NOMO-1 (cell line): ENCODE data around the gene LZTS3.
A peak's percentile ranks its signal among the peaks of the same experiment; 100 is the strongest.
"Not testable (repeated sequence)": the region's sequence is repeated elsewhere in the genome, so short reads cannot be mapped to it uniquely, and the experiment has no call there.

Experiments used
- DNase-seq, 2 experiments: peaks; one replicate each; lab custom pipeline; 2025; ENCODE audit not compliant: unreplicated experiment in 2 of 2; lab: John Stamatoyannopoulos, UW

The LZTS3 gene

DNA sequence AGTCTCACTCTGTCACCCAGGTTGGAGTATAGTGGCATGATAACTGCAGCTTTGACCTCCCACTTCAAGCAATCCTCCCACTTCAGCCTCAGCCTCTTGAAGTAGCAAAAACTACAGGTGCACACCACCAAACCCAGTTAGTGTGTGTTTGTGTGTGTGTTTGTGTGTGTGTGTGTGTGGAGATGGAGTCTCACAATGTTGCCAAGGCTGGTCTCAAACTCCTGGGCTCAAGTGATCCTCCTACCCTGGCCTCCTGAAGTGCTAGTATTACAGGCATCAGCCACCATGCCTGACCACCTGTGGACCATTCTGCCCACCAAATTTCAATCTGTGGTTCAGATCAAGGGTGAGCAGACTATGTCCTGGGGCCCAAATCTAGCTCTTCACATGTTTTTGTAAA is 22.4 kb downstream of the LZTS3 start:
- DNase-seq: no peak

DNA sequence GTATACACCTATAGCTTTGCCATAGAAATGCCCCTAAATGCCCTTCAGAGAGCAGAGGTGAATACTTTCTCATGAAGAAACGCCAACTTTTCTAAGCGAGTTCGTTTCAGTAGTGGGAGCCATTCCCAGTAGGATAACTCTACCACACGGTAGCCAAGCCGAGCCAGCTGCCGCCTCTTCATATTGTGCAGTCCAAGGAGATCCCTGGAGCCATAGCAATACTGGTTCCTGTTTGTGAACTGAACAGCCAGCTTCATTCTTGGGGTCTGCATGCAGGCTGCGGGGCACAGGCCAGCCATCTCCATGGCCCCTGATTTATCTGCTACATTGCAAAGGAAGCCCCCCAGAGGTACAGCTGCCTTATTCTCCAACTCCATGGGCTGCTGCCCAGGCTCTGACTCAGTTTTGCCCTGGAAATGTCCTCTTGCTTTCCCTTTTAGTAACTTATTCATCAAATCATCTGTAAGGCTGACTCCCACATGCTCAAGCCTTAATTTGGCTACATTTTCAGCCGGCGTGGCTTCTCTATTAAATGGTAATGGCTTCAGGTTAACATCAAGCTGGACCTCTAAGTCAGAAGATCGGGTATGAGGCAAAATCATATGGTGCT is 26.5 kb downstream of the LZTS3 start:
- no peak for DNase-seq

DNA sequence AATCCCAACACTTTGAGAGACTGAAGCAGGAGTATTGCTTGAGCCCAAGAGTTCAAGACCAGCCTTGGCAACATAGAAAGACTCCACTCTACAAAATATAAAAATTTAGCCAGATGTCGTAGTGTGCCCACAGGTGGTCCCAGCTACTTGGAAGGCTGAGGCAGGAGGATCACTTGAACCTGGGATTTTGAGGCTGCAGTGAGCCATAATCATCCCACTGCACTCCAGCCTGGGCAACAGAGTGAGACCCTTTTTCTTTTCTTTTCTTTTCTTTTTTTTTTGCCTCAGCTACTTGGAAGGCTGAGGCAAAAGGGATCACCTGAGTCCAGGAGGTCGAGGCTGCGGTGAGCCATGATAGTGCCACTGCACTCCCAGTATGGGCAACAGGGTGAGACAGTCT is 31.6 kb downstream of the LZTS3 start:
- no peak for DNase-seq

DNA sequence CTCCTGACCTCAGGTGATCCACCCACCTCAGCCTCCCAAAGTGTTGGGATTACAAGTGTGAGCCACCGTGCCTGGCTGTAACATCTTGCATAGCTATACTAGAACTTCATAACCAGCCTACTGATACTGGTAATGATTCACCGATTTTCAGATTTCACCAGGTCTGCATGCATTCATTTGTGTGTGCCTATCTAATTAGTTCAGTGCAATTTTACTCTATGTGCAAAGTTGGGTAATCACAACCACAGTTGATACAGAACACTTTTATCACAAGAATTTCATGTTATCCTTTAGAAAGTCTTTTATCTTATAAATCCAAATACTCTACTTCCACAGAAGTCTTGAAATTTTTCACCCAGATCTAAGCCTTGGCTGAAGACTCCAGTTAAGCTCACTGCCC is 35.9 kb downstream of the LZTS3 start:
- no peak for DNase-seq

DNA sequence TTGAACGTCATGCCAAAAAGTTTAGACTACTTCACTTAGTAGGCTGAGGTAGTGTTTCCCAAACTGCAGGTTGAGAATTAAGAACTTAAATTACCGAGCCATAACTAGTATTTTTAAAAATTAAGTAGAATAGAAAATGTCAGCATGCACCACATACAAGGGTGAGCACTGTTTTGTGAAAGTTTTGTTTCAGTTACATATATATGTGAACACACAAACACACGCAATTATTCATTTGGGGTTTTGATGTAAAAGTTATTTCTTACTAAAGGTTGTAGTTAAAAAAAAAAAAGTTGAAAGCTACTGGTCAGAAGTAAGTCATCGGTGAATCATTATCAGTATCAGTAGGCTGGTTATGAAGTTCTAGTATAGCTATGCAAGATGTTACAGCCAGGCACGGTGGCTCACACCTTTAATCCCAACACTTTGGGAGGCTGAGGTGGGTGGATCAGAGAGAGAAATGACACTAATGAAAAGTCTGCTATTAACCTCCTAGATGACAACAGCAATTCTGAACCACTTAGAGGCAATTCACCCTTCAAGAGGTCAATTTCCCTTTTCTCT is 37.8 kb downstream of the LZTS3 start:
- no peak for DNase-seq

DNA sequence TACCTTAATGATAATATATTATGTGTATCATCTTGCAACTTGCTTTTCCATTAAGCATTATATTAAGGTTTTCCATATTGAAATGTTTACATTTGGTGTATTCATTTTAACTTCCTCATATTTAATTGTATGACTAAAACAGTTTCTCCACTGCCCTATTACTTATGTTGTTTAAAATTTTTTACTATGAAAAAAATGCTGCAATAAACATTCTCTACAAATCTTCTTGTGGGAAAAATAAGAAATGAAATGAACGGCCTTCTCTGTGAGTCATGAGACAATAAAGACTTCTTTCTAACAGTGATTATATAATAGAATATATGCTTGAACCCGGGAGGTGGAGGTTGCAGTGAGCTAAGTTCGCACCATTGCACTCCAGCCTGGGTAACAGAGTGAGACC is 39.2 kb downstream of the LZTS3 start:
- DNase-seq: no peak

DNA sequence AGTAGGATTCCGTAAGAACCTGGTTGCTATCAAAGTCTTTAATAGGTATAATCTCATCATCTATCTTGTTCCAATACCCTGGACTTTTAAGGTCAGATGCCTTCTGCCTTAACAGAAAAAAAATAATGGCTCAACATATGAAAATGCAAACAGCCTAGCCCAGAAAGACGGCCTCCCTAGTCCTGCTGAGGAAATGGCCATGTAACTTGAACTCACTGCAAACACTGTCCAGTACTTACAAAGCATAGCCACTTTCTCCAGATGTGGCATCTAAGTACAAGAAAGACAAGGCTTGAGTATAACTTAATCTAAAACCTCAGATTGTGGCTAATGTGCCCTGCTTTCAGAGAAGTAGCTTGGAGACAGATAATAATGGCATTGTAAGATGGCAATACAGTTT is 40.2 kb downstream of the LZTS3 start:
- DNase-seq: no peak

DNA sequence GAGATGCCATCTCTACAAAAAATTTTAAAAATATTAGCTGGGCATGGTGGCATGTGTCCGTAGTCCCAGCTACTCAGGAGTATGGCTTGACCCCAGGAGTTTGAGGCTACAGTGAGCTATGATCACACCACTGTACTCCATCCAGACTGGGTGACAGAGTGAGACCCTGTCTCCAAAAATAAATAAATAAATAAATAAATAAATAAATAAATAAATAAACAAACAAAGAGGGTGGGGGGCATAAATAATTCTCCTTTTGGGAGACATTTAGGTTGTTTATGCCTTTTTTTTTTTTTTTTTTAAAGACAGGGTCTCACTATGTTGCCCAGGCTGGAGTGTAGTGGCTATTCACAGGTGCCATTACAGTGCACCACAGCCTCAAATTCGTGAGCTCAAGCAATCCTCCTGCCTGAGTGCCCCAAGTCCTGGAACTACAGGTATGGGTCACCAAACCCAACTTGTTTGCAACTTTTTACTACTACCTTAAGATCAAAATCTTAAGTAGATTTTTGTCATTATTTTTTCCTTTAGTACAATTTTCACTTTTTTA is 43.2 kb downstream of the LZTS3 start:
- no peak for DNase-seq

DNA sequence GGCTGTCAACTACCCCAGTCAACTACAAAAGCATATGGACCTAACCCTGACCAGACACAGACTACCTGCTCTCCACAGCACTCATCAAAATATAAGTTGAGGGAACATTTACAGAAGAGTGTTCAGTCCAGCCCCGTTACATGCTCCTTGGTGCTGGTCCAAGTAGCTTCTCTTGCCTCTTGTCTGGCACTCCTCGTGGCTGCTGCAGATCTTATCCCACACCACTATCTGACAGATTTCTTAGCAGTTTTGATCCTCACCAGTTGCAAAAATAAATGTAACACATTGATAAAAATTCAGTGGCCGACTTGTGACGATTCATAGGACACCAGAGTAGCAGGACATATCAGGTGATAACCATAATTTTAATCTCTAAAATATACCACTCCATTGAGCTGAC is 44.3 kb downstream of the LZTS3 start:
- DNase-seq: no peak

DNA sequence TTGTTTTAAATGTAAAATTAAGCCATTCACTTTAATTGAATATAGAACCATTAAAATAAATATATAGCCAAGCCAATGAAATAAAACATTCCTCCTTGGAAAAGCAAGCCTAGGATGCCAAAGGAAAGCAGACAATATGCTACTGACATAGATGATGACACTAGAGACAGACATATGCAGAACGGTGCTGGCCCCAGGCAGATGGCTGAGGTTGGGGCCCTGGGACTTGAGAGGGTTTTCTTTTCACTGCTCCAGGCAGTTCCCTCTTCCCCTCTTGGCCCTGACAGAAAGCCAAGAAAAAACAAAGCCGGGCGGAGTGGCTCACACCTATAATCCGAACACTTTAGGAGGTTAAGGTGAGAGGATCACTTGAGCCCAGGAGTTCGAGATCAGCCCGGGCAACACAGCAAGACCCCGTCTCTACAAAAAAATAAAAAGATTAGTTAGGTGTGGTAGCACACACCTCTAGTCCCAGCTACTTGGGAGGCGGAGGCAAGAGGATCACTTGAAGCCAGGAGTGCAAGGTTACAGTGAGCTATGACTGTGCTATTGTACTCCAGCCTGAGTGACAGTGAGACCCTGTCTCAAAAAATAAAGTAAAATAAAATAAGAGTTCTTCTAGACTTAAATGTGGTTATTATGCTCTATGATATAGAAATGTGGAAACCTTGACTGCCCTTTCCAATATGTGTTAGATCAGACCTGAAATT is 44.9 kb downstream of the LZTS3 start:
- DNase-seq: no peak

DNA sequence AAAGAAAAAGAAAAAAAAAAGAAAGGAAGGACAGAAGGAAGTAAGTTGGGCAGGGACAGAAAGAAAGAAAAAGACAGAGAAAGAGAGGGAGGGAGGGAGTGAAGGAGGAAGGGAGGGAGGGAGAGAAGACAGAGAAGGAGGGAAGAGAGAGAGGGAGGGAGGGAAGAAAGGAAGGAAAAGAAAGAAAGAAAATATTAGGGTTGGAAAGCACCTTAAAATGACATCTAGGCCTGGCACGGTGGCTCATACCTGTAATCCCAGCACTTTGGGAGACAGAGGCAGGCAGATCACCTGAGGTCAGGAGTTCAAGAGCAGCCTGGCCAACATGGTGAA is 46.9 kb downstream of the LZTS3 start:
- no peak for DNase-seq

DNA sequence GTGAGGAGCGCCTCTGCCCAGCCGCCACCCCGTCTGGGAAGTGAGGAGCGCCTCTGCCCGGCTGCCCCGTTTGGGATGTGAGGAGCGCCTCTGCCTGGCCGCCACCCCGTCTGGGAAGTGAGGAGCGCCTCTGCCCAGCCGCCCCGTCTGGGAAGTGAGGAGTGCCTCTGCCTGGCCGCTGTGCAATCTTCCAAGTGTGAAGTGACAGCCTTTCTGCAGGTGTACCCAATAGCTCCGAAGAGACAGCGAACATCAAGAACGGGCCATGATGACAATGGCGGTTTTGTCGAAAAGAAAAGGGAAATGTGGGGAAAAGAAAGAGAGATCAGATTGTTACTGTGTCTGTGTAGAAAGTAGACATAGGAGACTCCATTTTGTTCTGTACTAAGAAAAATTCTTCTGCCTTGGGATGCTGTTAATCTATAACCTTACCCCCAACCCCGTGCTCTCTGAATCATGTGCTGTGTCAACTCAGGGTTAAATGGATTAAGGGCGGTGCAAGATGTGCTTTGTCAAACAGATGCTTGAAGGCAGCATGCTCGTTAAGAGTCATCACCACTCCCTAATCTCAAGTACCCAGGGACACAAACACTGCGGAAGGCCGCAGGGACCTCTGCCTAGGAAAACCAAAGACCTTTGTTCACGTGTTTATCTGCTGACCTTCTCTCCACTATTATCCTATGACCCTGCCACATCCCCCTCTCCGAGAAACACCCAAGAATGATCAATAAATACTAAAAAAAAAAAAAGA is 47.4 kb downstream of the LZTS3 start:
- not testable (repeated sequence) for DNase-seq

DNA sequence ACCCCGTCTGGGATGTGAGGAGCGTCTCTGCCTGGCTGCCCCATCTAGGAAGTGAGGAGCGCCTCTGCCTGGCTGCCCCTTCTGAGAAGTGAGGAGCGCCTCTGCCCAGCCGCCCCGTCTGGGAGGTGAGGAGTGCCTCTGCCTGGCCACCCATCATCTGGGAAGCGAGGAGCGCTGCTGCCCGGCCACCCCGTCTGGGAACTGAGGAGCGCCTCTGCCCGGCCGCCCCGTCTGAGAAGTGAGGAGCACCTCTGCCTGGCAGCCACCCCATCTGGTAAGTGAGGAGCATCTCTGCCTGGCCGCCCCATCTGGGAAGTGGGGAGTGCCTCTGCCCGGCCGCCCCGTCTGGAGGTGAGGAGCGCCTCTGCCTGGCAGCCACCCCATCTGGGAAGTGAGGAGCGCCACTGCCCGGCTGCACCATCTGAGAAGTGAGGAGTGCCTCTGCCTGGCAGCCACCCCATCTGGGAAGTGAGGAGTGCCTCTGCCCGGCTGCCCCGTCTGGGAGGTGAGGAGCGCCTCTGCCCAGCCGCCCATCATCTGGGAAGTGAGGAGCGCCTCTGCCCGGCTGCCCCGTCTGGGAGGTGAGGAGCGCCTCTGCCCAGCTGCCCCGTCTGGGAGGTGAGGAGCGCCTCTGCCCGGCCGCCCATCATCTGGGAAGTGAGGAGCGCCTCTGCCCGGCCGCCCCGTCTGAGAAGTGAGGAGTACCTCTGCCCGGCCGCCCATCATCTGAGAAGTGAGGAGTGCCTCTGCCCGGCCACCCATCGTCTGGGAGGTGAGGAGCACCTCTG is 48.4 kb downstream of the LZTS3 start:
- DNase-seq: not testable (repeated sequence)

DNA sequence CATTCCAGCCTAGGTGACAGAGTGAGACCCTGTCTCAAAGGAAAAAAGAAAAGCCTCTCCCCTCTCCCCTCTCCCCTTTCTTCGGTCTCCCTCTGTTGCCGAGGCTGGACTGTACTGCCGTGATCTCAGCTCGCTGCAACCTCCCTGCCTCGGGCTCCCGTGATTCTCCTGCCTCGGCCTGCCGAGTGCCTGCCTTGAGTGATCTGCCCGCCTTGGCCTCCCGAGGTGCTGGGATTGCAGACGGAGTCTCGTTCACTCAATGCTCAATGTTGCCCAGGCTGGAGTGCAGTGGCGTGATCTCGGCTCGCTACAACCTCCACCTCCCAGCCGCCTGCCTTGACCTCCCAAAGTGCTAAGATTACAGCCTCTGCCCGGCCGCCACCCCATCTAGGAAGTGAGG is 49.2 kb downstream of the LZTS3 start:
- not testable (repeated sequence) for DNase-seq

DNA sequence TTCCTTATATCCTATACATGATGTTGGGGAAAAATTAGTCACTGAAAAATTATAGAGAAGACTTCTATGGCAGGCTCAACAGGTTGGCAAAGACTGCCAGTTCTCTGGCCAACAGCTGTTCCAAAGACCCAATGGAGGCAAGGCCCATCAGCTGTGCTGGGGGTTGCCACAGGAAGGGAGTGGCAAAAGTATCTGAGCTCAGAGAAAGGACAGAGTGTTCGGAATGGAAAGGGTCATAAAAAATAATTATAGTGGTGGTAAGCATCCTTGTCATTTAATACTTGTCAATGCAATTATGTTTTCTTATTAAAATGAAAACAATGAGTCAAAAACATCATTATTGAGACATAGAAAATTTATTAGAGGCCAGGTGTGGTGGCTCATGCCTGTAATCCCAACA is 49.8 kb downstream of the LZTS3 start:
- DNase-seq: no peak

DNA sequence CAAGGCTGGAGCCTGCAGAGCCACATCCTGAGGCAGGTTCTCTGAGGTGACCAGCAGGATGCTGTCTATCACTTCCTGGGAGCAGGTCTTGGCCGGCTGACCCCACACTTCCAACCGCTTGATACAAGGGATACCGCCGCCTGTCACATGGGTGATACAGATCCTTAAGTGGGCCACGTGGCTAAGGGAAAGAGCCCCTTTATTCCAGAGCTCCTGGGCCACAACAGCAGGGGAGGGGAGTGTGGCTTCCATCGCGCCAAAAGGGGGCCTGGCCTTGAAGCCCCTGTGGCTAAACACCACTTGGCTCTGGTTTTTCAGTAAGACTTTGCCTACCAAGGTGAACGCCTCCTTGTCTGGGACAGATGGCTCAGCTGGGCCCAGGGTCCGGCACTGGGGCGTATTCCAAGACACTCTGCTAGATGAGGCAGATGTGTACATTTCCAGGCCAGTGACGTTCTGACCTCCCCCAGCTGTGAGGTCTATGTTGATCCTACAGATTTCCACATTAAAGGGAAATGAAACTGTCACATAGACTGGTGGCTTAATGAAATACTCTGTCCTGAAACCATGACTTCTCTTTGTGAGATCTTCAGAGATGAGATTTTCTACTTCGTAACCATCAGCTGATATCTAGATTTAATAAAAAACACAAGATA is 51.3 kb downstream of the LZTS3 start:
- DNase-seq: peak in 1 of 2 experiments; percentile 27

DNA sequence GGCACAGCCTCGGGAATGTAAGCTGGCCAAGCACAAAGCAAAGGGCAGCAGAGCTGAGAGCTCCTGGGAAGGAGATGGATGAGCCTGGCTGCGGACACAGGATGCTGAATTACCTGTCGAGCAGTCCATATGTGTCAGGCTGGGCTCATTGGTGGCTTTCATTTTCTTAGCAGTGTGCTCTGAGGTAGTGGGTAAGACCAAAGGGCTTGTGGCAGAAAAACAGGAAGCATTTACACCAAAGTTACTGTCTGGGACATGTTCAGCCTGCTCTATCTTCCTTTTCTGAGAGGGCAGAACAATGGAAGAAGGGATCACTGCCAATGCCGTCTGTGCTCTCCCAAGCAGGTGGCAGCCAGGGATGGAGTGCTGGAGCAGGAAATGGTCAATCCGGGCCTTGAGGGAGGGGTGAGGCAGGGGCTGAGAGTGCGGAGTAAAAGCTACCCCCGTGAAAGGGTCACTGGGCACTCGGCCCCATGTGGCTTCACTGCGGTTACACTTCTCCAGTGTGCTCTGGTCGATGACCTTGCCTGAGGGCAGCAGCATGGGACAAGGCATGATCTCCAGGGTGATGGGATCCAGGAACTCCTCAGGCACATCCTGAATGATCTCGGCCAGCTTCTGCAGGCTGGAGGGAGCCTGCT is 52.0 kb downstream of the LZTS3 start:
- no peak for DNase-seq

DNA sequence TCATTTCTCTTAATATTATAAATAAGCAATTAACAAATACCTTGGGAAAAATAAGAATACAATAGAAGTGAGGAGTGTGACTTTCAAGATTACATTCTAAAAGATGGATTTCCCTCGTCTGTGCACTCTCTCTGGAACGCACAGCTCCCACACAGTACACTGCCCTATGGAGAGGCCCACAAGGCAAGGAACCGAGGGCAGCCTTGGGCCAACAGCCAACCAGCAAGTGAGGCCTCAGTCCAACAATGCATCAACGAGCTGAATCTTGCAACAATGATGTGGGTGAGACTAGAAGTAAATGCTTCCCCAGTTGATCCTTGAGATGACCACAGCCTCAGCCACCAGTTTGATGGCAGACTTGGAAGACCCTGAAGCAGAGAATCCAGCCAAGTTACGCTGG is 54.3 kb downstream of the LZTS3 start:
- no peak for DNase-seq

DNA sequence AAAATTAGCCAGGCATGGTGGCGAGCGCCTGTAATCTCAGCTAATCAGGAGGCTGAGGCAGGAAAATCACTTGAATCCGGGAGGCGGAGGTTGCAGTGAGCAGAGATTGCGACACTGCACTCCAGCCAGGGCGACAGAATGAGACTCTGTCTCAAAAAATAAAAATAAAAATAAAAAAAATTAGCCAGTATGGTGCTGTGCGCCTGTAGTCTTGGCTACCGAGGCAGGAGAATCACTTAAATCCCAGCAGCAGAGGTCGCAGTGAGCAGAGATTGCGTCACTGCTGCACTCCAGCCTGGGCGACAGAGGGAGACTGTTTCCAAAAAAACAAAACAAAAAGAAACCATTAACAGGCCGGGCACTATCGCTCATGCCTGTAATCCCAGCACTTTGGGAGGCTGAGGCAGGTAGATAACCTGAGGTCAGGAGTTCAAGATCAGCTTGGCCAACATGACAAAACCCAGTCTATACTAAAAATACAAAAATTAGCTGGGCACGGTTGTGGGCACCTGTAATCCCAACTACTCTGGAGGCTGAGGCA is 55.4 kb downstream of the LZTS3 start:
- peak in 1 of 2 experiments; percentile 49 for DNase-seq

DNA sequence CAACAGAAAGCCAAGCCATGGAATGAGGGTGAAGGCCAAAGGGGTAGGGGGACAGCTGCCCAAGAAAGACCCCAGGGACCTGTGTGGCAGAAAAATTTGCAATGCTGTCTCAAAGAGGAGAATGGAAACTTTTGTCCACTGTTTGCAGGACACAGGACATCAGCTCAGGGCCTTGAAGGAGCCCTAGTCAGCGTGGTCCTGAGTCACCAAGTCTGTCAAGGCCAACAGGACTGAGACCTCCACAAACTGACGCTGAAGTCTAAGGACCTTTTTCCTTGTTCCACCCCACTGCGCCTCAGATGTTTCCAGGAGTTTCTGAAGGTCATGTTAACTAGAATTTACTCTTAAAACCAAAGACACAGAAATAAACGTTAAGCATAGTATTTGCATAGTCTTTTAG is 57.0 kb downstream of the LZTS3 start:
- no peak for DNase-seq
